ENCODE results near the gene NUBP1. TPM values are rescaled to one million over a fixed set of nuclear protein-coding genes. Genes with fewer than 3 reads are reported as not detected.
A peak's percentile ranks its signal among the peaks of the same experiment; 100 is the strongest.

The NUBP1 gene
- total RNA-seq, 1 donor: 13.0 TPM

- TF ChIP-seq, protein P1, sequence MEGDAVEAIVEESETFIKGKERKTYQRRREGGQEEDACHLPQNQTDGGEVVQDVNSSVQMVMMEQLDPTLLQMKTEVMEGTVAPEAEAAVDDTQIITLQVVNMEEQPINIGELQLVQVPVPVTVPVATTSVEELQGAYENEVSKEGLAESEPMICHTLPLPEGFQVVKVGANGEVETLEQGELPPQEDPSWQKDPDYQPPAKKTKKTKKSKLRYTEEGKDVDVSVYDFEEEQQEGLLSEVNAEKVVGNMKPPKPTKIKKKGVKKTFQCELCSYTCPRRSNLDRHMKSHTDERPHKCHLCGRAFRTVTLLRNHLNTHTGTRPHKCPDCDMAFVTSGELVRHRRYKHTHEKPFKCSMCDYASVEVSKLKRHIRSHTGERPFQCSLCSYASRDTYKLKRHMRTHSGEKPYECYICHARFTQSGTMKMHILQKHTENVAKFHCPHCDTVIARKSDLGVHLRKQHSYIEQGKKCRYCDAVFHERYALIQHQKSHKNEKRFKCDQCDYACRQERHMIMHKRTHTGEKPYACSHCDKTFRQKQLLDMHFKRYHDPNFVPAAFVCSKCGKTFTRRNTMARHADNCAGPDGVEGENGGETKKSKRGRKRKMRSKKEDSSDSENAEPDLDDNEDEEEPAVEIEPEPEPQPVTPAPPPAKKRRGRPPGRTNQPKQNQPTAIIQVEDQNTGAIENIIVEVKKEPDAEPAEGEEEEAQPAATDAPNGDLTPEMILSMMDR (IDR thresholded peaks at IDR 0.05; ENCODE audit: insufficient read depth, low read depth, low read length): no peak
These were observed 17.7 kb downstream of the NUBP1 start for GRCh38 chr16:10761373-10761772.

GRCh38 chr16:10762336-10763016 is 18.8 kb downstream of the NUBP1 start:
- TF ChIP-seq, protein P1 (IDR thresholded peaks at IDR 0.05; ENCODE audit: insufficient read depth, low read depth, low read length): no peak
- no peak for DNase-seq (ENCODE audit: low read depth)
- no peak overlapping the region for H3K4me3 ChIP-seq (ENCODE audit: low read depth, low read length)

More at GRCh38 chr16:10761373-10761772, 17.7 kb downstream of the NUBP1 start:
- DNase-seq (ENCODE audit: low read depth): no peak
- H3K4me3 ChIP-seq (ENCODE audit: low read depth, low read length): no peak overlapping the region

- H3K4me3 ChIP-seq (ENCODE audit: low read depth, low read length): no peak overlapping the region
- peak; percentile 48 for DNase-seq (ENCODE audit: low read depth)
- TF ChIP-seq, protein P1 (IDR thresholded peaks at IDR 0.05; ENCODE audit: insufficient read depth, low read depth, low read length): no peak
These were observed 19.8 kb downstream of the NUBP1 start for GRCh38 chr16:10763456-10763855.

DNA sequence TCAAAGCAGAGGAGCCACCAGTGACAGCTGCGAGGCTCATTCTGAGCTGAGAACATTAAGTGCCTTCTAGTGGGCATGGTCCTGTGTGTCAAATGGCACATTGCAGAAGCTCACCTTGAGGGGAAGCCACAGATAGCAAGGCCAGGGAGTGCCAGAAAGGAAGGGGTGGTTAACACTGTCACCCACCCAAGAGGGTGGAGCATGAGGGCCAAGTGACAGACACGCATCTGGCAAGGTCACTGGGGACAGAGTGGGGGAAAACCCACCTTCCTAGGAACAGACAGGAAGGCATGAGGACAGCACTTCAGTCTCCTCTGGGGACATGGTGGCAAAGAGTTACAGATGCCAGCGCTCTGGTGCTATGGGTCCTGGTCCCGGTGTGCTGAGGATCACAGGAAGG is 22.1 kb downstream of the NUBP1 start:
- DNase-seq (ENCODE audit: low read depth): no peak
- H3K4me3 ChIP-seq (ENCODE audit: low read depth, low read length): no peak overlapping the region
- TF ChIP-seq, protein P1 (IDR thresholded peaks at IDR 0.05; ENCODE audit: insufficient read depth, low read depth, low read length): no peak

- TF ChIP-seq, protein P1 (IDR thresholded peaks at IDR 0.05; ENCODE audit: insufficient read depth, low read depth, low read length): no peak
- no peak for DNase-seq (ENCODE audit: low read depth)
- no peak overlapping the region for H3K4me3 ChIP-seq (ENCODE audit: low read depth, low read length)
These were observed 23.5 kb downstream of the NUBP1 start for GRCh38 chr16:10767127-10767526.

GRCh38 chr16:10769381-10769780 is 25.7 kb downstream of the NUBP1 start:
- H3K4me3 ChIP-seq (ENCODE audit: low read depth, low read length): no peak overlapping the region
- TF ChIP-seq, protein P1 (IDR thresholded peaks at IDR 0.05; ENCODE audit: insufficient read depth, low read depth, low read length): no peak
- DNase-seq (ENCODE audit: low read depth): no peak

- peak; percentile 81 for DNase-seq (ENCODE audit: low read depth)
- TF ChIP-seq, protein P1 (IDR thresholded peaks at IDR 0.05; ENCODE audit: insufficient read depth, low read depth, low read length): no peak
- no peak overlapping the region for H3K4me3 ChIP-seq (ENCODE audit: low read depth, low read length)
These were observed 27.3 kb downstream of the NUBP1 start for GRCh38 chr16:10770907-10771306.

Data from fibroblast of villous mesenchyme (primary cell).